HG03064 (cell line): ENCODE data around the gene PM20D1.

Experiments
- ATAC-seq: cut with Tn5 transposase; IDR thresholded peaks from one replicate; pipeline ENCODE4 v1.9.1; 2021; ENCODE audit warnings: low read depth; ENCODE audit not compliant: unreplicated experiment

PM20D1 gene

GRCh38 chr1:205782627-205783432, 67.1 kb downstream of the PM20D1 start:
- no peak for ATAC-seq

- no peak for ATAC-seq
Observed at GRCh38 chr1:205780335-205780734, 69.6 kb downstream of the PM20D1 start.
